Gastrocnemius medialis (tissue), 4 donors: ENCODE data around the gene TPRA1. TPM values are rescaled to one million over a fixed set of nuclear protein-coding genes. Genes with fewer than 3 reads are reported as not detected.

Experiments used
- ATAC-seq, 2 donors: fragments of 150-250 bp; one replicate each; pipeline ENCODE4 v1.9.1; 2016
- DNase-seq, 2 donors: peaks; one replicate each; pipeline ENCODE4 v3.0.0-alpha.2; 2019
- H3K27ac ChIP-seq, 4 donors: fragments of 200-600 bp; sonication (generic); 1 replicate in 1 of 4; 2 replicates in 3 of 4; pipeline ENCODE4 v1.5.1; 2016 to 2018; ENCODE audit warnings: mild to moderate bottlenecking in 2 of 4, moderate library complexity in 1 of 4
- H3K27me3 ChIP-seq, 3 donors: fragments of 200-600 bp; sonication (generic) in 2 of 3; 1 replicate in 1 of 3; 2 replicates in 2 of 3; pipeline versions ENCODE4 v1.5.1 to v1.6.0; 2016 to 2019; ENCODE audit warnings: mild to moderate bottlenecking in 1 of 3, moderate library complexity in 1 of 3
- H3K36me3 ChIP-seq, 2 donors: fragments of 200-600 bp; sonication (generic) in 1 of 2; one replicate each; pipeline ENCODE4 v1.5.1; 2017 to 2018
- H3K4me1 ChIP-seq, 2 donors: fragments of 200-600 bp; sonication (generic) in 1 of 2; one replicate each; pipeline ENCODE4 v1.5.1; 2016 to 2017; ENCODE audit warnings: mild to moderate bottlenecking in 2 of 2
- H3K4me3 ChIP-seq, 4 donors: fragments of 200-600 bp; sonication (generic) in 3 of 4; 1 replicate in 1 of 4; 2 replicates in 3 of 4; pipeline ENCODE4 v1.5.1; 2016 to 2019; ENCODE audit warnings: mild to moderate bottlenecking in 2 of 4
- H3K9me3 ChIP-seq, 3 donors: fragments of 200-600 bp; sonication (generic) in 2 of 3; 1 replicate in 1 of 3; 2 replicates in 2 of 3; pipeline ENCODE4 v1.5.1; 2016 to 2019
- POLR2A ChIP-seq, 2 donors: fragments of 450-650 bp; IDR thresholded peaks; one replicate each; pipeline ENCODE4 v1.6.1; 2017; ENCODE audit warnings: antibody characterized with exemption in 2 of 2, mild to moderate bottlenecking in 2 of 2, moderate library complexity in 2 of 2
- in situ Hi-C, 4 donors: fragments of 200-750 bp; cut with MboI; loops; one replicate each; pipeline versions ENCODE4 v1.15.0 to v1.8.0; 2017; ENCODE audit warnings: low sequenced_read_pairs in 4 of 4
- intact Hi-C: fragments of 100-400 bp; cut with DNase I; formaldehyde crosslinking; loops from one replicate; pipeline ENCODE4 v1.15.1; 2023; ENCODE audit warnings: low total_unique reads
- microRNA-seq, 2 donors: library from miRNA; unstranded; fragments of <30 nt; microRNA quantifications; one replicate each; pipeline ENCODE4, GENCODE V29; 2016; ENCODE audit warnings: borderline replicate concordance in 2 of 2
- total RNA-seq, 4 donors: library from RNA; depleted of rRNA; stranded (reverse); fragments of >200 nt; gene quantifications; one replicate each; pipeline versions ENCODE4 v1.1.0 to v1.2.3, GENCODE V29; 2016
- TF ChIP-seq, protein P1 (sequence below), 5 experiments: fragments of 450-650 bp in 3 of 5; fragments of 200-600 bp in 2 of 5; sonication (generic) in 2 of 5; IDR thresholded peaks in 4 of 5; conservative IDR thresholded peaks in 1 of 5; 1 replicate in 4 of 5; 2 replicates in 1 of 5; pipeline ENCODE4 v1.5.1; 2016 to 2019; ENCODE audit warnings: antibody characterized with exemption in 5 of 5, mild to moderate bottlenecking in 3 of 5, moderate library complexity in 3 of 5

The TPRA1 gene
- total RNA-seq, 4 donors from 2014 or later, result 29.2 to 42.1 (median 31.1) TPM

DNA sequence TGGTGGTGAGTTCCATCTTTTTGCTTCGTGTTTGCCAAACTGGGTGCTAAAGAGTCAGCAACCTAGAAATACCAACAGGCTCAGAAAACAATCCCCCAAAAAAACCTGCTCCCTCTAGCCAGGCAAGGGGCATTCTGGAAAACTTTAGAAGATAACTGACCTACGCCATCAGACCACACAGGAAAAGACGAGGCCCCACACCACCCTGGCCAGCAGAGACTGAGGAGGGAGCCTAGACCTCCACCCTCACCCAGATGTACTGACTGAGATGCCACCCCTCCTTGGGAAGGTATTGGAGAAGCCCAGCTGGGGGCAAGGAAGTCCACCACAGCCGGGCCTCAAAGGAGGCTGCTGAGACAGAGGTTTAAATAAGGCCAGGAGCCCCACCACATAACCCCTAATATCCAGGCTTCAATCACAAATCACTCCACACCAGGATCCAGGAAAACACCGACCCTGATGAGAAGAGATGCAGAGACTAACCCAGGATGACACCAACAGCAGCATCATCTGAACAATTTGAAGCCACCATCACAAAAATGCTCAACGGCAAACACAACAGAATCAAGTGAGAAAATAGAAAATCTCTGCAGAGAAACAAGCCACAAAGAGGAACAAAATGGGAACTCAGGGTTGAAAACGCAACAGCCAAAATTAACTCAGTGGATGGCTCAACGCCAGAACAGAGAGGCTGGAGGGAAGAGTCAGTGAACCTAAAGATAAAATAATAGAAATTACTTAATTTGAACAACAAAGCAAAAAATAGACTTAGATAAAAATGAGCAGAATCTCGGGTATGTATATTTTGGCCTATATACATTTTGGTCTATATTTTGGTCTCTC is 61.0 kb downstream of the TPRA1 start:
- Histone ChIP-seq H3K4me1 (no peaks in the 10 kb centered on the region), H3K9me3 (no peaks in the 10 kb centered on the region), H3K27ac (no peak overlapping the region), H3K36me3 (no peaks in the 10 kb centered on the region), H3K27me3 (peaks cover 0 to 3% (median 0%) of the 10 kb centered on the region in 3 donors), H3K4me3 (no peak overlapping the region)
- TF ChIP-seq, protein P1, sequence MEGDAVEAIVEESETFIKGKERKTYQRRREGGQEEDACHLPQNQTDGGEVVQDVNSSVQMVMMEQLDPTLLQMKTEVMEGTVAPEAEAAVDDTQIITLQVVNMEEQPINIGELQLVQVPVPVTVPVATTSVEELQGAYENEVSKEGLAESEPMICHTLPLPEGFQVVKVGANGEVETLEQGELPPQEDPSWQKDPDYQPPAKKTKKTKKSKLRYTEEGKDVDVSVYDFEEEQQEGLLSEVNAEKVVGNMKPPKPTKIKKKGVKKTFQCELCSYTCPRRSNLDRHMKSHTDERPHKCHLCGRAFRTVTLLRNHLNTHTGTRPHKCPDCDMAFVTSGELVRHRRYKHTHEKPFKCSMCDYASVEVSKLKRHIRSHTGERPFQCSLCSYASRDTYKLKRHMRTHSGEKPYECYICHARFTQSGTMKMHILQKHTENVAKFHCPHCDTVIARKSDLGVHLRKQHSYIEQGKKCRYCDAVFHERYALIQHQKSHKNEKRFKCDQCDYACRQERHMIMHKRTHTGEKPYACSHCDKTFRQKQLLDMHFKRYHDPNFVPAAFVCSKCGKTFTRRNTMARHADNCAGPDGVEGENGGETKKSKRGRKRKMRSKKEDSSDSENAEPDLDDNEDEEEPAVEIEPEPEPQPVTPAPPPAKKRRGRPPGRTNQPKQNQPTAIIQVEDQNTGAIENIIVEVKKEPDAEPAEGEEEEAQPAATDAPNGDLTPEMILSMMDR (IDR thresholded peaks at IDR 0.05 in 4 of 5, conservative IDR thresholded peaks at IDR 0.05 in 1 of 5), result no peak
- no peak for TF ChIP-seq POLR2A (IDR thresholded peaks at IDR 0.05)
- in situ Hi-C loops (no loop called here), intact Hi-C loops (no loop called here)
- no peak for DNase-seq
- ATAC-seq, result no peak

DNA sequence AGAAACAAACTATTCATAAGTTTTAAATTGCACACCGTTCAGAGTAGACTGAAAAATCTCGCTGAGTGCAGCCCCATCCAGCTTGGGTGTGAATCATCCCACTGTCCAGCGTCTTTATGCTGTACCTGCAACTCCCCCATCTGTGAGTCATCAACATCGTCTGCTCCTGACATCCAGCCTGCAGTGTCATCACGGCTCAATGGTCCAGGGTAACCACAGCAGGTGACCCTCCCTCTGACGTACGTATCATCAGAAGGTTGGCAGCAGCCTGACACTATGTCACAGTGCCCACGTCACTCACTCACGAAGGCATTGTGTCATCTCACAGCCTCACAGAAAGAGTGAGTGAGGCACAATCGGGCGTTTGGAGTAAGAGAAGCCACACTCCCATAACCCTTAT is 65.2 kb downstream of the TPRA1 start:
- intact Hi-C loops, result no loop called here
- no peak for ATAC-seq
- in situ Hi-C loops, result no loop called here
- no peak for TF ChIP-seq POLR2A (IDR thresholded peaks at IDR 0.05)
- TF ChIP-seq, protein P1 (IDR thresholded peaks at IDR 0.05 in 4 of 5, conservative IDR thresholded peaks at IDR 0.05 in 1 of 5), result no peak
- Histone ChIP-seq H3K27me3 (peaks cover 0 to 4% (median 3%) of the 10 kb centered on the region in 3 donors), H3K27ac (no peak overlapping the region), H3K9me3 (no peaks in the 10 kb centered on the region), H3K4me1 (no peaks in the 10 kb centered on the region), H3K36me3 (no peaks in the 10 kb centered on the region), H3K4me3 (no peak overlapping the region)
- no peak for DNase-seq

DNA sequence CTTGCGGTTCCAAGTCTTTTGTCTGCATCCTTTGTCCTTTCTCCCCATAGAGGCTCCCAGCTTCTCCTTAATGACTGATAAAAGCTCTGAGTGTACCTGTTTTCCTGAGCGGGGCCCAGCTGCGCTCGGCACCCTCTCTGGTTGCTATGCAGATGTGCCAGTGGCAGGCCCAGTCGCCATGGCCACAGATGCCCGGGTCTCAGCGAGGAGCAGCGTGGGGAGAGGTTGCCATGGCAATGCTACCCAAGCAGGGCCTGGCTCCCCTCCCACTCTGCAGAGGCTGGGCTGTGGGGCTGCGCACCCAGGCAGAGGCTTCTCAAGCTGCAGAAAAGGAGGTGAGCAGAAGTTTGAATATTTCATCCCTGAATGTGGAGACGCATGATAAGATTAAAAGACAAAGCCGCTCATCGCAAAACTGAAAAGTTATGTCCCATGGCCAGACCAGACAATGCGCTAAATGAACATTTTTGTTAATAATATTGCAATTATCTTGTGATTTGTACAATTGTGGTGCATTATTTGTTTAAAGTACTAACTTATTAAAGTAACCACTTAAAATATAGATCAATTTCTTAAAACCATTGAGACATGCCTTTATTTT is 66.1 kb downstream of the TPRA1 start:
- intact Hi-C loops, result no loop called here
- no peak for DNase-seq

More for the DNA sequence above, 66.1 kb downstream of the TPRA1 start:
- Histone ChIP-seq H3K4me1 (no peaks in the 10 kb centered on the region), H3K4me3 (no peak overlapping the region), H3K27ac (no peak overlapping the region), H3K36me3 (no peaks in the 10 kb centered on the region), H3K27me3 (peaks cover 0 to 4% (median 3%) of the 10 kb centered on the region in 3 donors), H3K9me3 (no peaks in the 10 kb centered on the region)
- TF ChIP-seq, protein P1 (IDR thresholded peaks at IDR 0.05 in 4 of 5, conservative IDR thresholded peaks at IDR 0.05 in 1 of 5), result no peak
- TF ChIP-seq POLR2A (IDR thresholded peaks at IDR 0.05), result no peak
- in situ Hi-C loops, result no loop called here
- ATAC-seq, result no peak

Small RNAs within 50 kb of the gene (microRNA-seq; reads per million reads assigned to microRNA genes)
- gene MIR6825 (0 reads per million in 2 donors), gene MIR7976 (0.85 to 2.4 reads per million in 2 donors)

Other genes with a start within 250 kb of the TPRA1 start
- gene MCM2, start 7.7 kb upstream of the TPRA1 start, total RNA-seq, result 10 to 100 TPM in 1 of 4 donors, 1 to 10 TPM in 3; 3.5 to 12.5 (median 6.6) TPM
- gene PODXL2, start 38.5 kb upstream of the TPRA1 start, total RNA-seq, result 1 to 10 TPM; 1.5 to 3.2 (median 2.0) TPM
- gene ABTB1, start 82.2 kb upstream of the TPRA1 start, total RNA-seq, result 10 to 100 TPM; 22.9 to 37.5 (median 30.1) TPM
- gene MGLL, start 231.8 kb upstream of the TPRA1 start, total RNA-seq, result 10 to 100 TPM; 26.5 to 50.2 (median 43.8) TPM